Measurements from ENCODE around the gene HAUS3. TPM values are rescaled to one million over a fixed set of nuclear protein-coding genes. Genes with fewer than 3 reads are reported as not detected.
"Not testable (repeated sequence)": the region's sequence is repeated elsewhere in the genome, so short reads cannot be mapped to it uniquely, and the experiment has no call there.

HAUS3 gene
- total RNA-seq, 4 donors from 2014 or later: 9.5 to 27.6 (median 10.8) TPM

GRCh38 chr4:2281575-2282343, 39.8 kb upstream of the HAUS3 start:
- no peak for ATAC-seq (ENCODE audit: low FRiP score)
- no peak for DNase-seq (ENCODE audit: low spot score)
- TF ChIP-seq CTCF (IDR thresholded peaks at IDR 0.05): no peak

- DNase-seq (ENCODE audit: low spot score): no peak
- ATAC-seq (ENCODE audit: low FRiP score): no peak
- no peak for TF ChIP-seq CTCF (IDR thresholded peaks at IDR 0.05)
Measured at GRCh38 chr4:2280531-2281300, 38.8 kb upstream of the HAUS3 start.

- DNase-seq (ENCODE audit: low spot score) (no peak), ATAC-seq (ENCODE audit: low FRiP score) (no peak)
- TF ChIP-seq CTCF (IDR thresholded peaks at IDR 0.05): no peak
Measured at GRCh38 chr4:2277956-2278355, 36.0 kb upstream of the HAUS3 start.

- DNase-seq (ENCODE audit: low spot score): no peak
- ATAC-seq (ENCODE audit: low FRiP score): no peak
- no peak for TF ChIP-seq CTCF (IDR thresholded peaks at IDR 0.05)
Measured at GRCh38 chr4:2276581-2277325, 34.8 kb upstream of the HAUS3 start.

GRCh38 chr4:2275546-2276251, 33.8 kb upstream of the HAUS3 start:
- no peak for TF ChIP-seq CTCF (IDR thresholded peaks at IDR 0.05)
- no peak for ATAC-seq (ENCODE audit: low FRiP score)
- no peak for DNase-seq (ENCODE audit: low spot score)

GRCh38 chr4:2275044-2275397, 33.1 kb upstream of the HAUS3 start:
- not testable (repeated sequence) for ATAC-seq (ENCODE audit: low FRiP score); DNase-seq (ENCODE audit: low spot score)
